Measurements from ENCODE around the gene POLD3.

The POLD3 gene

GRCh38 chr11:74672956-74673692 is 80.7 kb downstream of the POLD3 start:
- no peak for DNase-seq (ENCODE audit: low read depth in 2 of 2)

GRCh38 chr11:74673693-74674360 is 81.4 kb downstream of the POLD3 start:
- no peak for DNase-seq (ENCODE audit: low read depth in 2 of 2)

DNA sequence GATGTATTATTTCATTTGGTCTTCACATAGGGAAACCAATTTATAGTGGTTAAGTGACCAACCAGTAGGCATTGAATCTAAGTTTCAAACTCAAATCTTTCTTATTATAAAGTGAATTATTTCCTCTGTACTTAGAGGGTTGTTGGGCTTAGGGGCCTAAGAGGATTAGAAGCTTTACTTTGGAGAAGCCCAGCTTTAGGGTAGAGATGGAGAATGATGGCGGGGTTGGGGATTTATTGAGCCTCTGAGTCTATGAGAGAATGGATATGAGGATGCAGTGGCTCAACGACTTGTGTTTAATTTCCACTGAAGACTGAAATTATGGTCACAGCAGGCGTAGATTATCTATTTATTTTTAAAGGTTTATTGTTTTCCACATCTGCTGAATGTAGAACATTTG is 83.4 kb downstream of the POLD3 start:
- DNase-seq (ENCODE audit: low read depth in 2 of 2): no peak

DNA sequence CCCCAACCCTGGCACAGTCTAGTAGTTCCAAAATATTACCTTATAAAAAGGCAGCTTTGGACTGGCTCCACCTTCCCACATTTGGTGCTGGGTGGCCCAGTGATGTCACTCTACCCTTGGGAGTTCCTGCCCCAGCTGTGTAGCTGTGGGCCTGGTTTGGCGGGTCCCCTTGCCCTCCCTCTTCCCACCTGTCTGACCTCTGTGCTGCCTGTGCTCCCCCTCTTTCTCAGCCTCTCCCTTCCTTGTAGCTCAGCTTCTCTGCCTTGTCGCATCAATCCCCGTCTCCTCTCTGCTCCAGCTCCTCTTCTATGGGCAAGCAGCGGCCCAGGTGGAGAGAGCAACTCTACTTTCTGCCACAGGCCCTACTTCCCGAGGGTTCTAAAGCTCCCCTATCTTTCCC is 84.2 kb downstream of the POLD3 start:
- no peak for DNase-seq (ENCODE audit: low read depth in 2 of 2)

- DNase-seq (ENCODE audit: low read depth in 2 of 2): no peak
These were observed 84.7 kb downstream of the POLD3 start for GRCh38 chr11:74677131-74677530.

DNA sequence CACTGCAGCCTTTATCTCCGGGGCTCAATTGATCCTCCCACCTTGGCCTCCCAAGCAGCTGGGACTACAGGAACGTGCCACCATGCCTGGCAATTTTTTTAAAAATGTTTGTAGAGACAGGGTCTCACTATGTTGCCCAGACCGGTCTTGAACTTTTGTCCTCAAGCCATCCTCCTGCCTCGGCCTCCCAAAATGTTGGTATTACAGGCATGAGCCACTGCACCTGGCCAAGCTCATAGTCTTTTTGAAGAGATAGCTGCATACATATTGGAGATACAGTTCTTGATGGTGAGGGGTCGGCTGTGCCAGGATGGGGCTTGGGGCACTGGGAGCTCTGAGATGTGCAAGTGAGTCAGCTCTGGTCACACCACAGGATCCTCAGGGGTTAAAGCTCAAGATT is 85.7 kb downstream of the POLD3 start:
- no peak for DNase-seq (ENCODE audit: low read depth in 2 of 2)

GRCh38 chr11:74678591-74679512 is 86.5 kb downstream of the POLD3 start:
- DNase-seq (ENCODE audit: low read depth in 2 of 2): no peak

DNA sequence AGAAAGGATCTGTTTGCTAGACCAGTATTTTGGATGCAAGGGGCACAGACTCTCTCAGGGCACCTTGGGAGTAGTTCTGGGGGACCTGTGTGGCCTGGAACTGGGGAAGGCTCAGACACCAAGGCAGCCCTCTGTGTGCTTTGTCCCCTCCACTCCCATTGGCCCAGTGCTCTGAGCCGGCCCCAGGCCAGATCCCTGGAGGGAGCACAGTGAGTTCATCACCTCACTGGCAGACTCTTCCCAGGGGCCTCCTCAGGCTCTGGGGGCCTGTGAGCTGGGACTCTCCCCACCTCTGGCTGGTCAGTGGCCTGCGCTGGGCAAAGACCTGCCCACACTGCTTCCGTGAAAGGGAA is 87.1 kb downstream of the POLD3 start:
- DNase-seq (ENCODE audit: low read depth in 2 of 2): no peak

- DNase-seq (ENCODE audit: low read depth in 2 of 2): no peak
These were observed 87.8 kb downstream of the POLD3 start for GRCh38 chr11:74680035-74680671.

DNA sequence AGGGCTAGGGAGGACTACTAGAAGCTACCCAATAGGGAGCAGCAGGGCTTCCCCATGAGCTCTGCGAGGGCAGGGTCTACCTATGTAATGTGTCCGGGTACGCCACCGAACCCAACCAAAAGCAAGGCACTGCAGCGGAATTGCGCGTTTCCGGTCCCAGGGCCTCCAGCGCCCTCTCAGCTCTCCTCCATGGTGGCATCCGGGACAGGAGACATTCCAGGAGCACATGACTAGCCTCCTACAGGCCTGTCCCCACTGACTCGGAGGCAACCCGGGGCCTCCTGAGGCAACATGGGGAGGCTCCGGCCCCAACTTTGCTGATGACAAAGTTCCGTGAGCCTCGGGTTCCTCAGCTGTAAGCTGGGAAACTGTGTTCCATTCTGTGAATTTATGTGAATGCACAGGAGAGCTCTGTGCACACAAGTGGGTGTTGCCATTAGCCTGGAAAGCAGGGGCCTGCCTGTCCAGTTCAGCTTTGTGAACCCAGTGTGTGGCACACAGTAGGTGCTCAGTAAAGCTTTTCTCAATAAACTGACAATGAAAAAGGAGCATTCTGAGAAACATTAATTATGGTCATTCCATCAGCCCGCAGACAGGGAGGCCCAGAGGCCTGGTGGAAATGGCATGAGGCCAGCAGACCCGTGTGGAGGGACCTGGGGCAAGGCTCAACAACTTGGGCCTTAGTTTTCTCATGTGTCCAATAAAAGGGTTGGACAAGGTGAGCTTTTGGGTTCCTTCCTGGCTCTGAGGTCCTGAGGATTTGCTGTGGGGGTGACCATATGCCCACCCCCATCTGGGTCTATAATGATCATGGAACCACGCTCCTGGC is 88.5 kb downstream of the POLD3 start:
- no peak for DNase-seq (ENCODE audit: low read depth in 2 of 2)

- no peak for DNase-seq (ENCODE audit: low read depth in 2 of 2)
These were observed 89.6 kb downstream of the POLD3 start for GRCh38 chr11:74681686-74682651.

- no peak for DNase-seq (ENCODE audit: low read depth in 2 of 2)
These were observed 90.4 kb downstream of the POLD3 start for GRCh38 chr11:74682731-74683278.

DNA sequence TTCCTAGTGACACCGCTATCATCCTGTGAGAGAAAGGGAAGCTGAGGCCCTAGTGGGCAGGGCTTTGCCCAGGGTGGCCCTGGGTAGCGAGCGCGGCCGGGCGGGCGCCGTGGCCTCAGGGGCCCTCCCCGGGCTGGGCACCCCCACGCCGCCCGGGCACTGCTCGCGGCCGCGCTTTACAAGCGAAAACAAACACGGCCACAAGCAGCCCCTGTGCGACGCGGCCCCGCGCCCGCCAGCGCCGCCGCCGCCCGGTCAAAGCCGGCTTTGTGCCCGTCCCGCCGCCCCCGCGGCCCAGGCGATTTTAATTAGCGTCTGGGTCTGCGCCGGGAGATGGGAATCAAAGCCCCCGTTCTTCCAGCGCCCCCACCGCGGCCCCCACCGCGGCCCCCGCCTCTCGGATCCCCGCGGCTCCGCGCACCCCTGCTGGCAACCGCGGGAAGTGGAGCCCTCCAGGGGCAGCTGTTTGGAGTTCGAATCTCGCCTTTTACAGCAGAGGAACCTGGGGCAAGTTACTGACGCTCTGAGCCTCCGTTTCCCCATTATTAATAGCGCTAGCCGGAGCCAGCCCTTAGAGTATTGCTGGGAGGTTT is 91.0 kb downstream of the POLD3 start:
- DNase-seq (ENCODE audit: low read depth in 2 of 2): no peak

GRCh38 chr11:74683941-74684481 is 91.6 kb downstream of the POLD3 start:
- DNase-seq (ENCODE audit: low read depth in 2 of 2): no peak

DNA sequence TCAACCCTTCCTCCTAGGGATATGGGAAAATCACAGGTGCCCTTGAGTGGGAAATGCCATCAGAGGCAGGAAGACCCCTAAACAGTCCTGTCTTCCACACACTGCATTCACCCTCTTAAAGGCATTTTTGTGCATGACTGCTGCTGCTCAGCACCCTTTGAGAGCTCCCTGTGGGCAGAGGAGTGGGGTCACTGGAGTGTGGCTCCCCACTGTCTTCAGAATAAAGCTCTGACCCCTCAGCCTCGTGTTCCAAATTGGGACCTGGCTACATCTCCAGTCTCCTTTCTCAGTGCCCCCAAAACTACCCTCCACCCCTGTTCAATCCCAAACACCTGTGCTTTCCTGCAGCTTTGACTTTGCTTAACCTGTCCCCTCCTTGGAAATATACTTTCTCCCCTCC is 92.3 kb downstream of the POLD3 start:
- no peak for DNase-seq (ENCODE audit: low read depth in 2 of 2)

DNA sequence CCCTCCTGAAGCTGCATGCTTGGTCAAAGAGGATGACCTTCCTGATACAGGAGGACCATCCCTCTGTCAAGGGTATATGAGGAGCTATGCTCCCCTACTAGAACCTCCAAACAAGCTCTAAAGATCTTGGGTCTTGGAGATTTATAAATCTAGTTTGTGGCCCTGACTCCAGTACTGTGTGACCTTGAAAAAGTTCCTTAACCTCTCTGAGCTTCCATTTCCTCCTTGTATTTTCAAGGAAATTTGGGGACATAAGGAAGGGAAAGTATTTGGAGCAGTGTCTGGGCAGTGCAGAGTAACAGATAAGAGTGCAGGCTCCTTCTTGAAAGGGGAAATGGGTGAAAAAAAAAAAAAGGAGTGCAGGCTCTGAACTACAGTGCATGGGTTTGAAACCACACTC is 93.0 kb downstream of the POLD3 start:
- no peak for DNase-seq (ENCODE audit: low read depth in 2 of 2)

- no peak for DNase-seq (ENCODE audit: low read depth in 2 of 2)
These were observed 93.5 kb downstream of the POLD3 start for GRCh38 chr11:74685905-74686304.

DNA sequence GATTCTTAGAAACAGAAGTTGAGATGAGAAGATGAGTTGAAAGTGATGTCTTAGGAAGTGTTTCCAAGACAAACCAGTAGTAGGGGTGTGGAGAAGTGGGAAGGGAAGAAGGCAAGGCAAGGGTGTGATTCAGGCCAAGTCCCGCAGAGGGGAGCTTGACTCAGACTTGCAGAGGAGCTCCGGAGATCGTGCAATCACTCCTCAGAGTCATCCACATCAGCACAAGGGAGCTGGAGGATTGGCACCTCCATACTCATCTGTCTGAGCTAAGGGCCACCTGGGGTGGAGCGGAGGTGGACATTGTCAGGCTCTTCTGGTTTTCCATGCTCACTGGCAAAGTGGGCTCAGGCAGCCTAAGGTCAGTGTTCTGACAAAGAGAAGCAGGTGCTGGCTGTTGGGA is 94.4 kb downstream of the POLD3 start:
- DNase-seq (ENCODE audit: low read depth in 2 of 2): no peak

Measured in stimulated activated CD4-positive, alpha-beta T cell treated with anti-CD3 and anti-CD28 coated beads, Interleukin-12 subunit alpha, Interleukin-12 subunit beta, amount 100 ng/mL, for 24 hours (primary cell).